Endothelial cell of umbilical vein (primary cell): ENCODE results near the gene USB1.

Experiments
- CTCF ChIP-seq, 2 donors: IDR thresholded peaks; 1 replicate in 1 of 2; 2 replicates in 1 of 2; pipeline ENCODE4 v1.5.1; 2011; ENCODE audit warnings: low read length in 2 of 2, mild to moderate bottlenecking in 2 of 2, moderate library complexity in 2 of 2, control low read depth in 1 of 2, inconsistent platforms in 1 of 2, low read depth in 1 of 2; ENCODE audit not compliant: insufficient read depth in 1 of 2; ENCODE audit errors: extremely low read depth in 1 of 2
- EZH2 ChIP-seq: IDR thresholded peaks from 2 replicates; pipeline ENCODE4 v1.6.1; 2012; ENCODE audit warnings: borderline replicate concordance, low read depth, mild to moderate bottlenecking, moderate library complexity, low read length, inconsistent platforms; ENCODE audit not compliant: severe bottlenecking
- JUN ChIP-seq: IDR thresholded peaks from 2 replicates; pipeline ENCODE4 v1.6.1; 2011; ENCODE audit warnings: borderline replicate concordance, low read depth; ENCODE audit not compliant: insufficient read length, insufficient read depth
- POLR2A ChIP-seq: IDR thresholded peaks from 2 replicates; pipeline ENCODE4 v1.6.1; 2012; ENCODE audit warnings: low read depth, mild to moderate bottlenecking, control low read depth, low read length

- TF ChIP-seq POLR2A (no peak), CTCF (IDR thresholded peaks at IDR 0.05; ENCODE audit: extremely low read depth in 1 of 2, insufficient read depth in 1 of 2, low read depth in 1 of 2, low read length in 2 of 2) (no peak), JUN (no peak), EZH2 (no peak)
These were observed 34.9 kb upstream of the USB1 start for GRCh38 chr16:57966204-57966771.
